IPS DF 4.7 (cell line): Measurements from ENCODE around the gene MYO19.

Source experiments
- DNase-seq: peaks from one replicate; pipeline ENCODE4 v3.0.0-alpha.2; 2013; ENCODE audit warnings: low spot score; ENCODE audit errors: extremely low read depth

Gene MYO19, protein sequence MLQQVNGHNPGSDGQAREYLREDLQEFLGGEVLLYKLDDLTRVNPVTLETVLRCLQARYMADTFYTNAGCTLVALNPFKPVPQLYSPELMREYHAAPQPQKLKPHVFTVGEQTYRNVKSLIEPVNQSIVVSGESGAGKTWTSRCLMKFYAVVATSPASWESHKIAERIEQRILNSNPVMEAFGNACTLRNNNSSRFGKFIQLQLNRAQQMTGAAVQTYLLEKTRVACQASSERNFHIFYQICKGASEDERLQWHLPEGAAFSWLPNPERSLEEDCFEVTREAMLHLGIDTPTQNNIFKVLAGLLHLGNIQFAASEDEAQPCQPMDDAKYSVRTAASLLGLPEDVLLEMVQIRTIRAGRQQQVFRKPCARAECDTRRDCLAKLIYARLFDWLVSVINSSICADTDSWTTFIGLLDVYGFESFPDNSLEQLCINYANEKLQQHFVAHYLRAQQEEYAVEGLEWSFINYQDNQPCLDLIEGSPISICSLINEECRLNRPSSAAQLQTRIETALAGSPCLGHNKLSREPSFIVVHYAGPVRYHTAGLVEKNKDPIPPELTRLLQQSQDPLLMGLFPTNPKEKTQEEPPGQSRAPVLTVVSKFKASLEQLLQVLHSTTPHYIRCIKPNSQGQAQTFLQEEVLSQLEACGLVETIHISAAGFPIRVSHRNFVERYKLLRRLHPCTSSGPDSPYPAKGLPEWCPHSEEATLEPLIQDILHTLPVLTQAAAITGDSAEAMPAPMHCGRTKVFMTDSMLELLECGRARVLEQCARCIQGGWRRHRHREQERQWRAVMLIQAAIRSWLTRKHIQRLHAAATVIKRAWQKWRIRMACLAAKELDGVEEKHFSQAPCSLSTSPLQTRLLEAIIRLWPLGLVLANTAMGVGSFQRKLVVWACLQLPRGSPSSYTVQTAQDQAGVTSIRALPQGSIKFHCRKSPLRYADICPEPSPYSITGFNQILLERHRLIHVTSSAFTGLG

DNA sequence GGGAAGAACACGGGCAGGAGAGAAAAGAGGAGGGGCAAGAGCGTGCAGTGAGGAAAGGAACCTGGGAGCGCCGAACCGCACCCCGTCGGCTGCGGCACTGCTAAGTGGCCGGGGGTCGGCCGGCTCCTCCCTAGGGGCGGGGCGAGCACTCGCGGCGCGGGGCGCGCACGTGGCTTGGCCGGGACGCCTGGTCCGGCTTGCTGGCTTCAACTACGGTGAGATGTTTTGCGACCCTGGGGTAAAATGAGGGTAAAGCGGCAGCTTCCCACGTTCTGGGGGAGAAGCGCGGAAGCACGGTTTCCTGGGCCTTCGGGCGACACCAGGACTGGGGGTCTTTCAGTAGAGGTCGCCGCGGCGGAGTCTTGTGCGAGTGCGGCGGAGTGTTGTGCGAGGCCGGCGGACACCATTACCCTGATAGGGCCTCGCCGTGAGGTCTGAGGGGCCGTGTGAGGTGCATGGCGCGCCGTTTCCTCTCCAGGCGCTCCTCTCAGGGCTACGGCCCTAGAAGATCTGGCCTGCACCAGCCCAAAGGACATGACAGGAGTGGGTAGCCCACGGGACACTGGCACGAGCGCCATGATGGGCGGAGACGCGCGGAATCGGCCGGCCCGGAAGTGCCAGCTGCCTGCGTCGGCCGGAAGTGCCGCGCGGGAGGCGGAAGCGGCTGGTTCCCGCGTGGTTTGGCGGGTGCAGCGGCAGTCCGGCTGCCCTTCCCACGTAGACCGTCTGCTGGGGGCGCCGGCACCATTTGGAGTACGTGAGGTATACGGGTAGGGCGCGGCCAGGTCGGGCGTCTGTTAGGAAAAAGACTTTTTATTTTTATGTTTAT is at the start of gene MYO19, which contains the start of gene PIGW:
MYO19 (minus strand) TSS at position 29 of the 829 bp plus-strand sequence. CDS start 2,330 bp downstream, outside the sequence.
PIGW (plus strand) TSS at position 148 of the 829 bp plus-strand sequence. CDS start 2,115 bp downstream, outside the sequence.
- no peak for DNase-seq

DNA sequence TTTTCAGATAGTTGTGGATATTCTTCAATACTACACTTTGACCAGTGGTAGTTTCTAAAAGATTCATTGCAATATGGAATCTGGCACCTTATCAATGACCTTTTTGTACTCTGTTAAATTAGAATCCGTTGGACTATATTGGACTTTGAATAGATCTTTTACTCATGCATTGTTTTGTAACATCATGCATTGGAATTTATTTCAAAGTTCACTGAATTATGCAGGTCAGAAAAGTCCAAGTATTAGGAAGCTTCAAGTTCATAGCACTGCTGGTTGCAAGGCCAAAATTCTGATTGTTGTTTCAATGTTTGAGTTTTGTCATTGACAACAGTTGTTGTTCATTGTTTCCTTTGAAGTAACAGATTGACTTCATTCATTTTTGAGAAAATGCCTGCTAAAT is 49.1 kb upstream of the MYO19 start:
- DNase-seq = no peak

DNA sequence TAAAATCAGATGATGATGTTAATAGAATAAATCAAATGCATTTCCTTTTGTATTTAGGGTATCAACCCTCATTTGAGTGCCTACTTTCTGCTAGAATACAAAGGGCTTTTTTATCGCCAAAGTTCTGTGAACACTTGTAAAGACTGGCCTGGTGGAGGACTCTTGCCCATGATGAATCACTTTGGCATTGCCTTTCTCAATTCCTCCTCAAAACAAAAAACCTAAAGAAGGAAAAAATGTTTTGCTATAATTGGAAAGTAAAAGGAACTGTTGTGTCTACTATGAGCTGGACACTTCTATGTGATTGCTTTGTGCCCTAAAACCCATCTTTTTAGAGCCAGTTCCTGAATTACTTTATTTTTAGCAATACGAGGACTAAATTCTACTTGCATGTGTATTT is 44.0 kb upstream of the MYO19 start:
- DNase-seq = no peak

DNA sequence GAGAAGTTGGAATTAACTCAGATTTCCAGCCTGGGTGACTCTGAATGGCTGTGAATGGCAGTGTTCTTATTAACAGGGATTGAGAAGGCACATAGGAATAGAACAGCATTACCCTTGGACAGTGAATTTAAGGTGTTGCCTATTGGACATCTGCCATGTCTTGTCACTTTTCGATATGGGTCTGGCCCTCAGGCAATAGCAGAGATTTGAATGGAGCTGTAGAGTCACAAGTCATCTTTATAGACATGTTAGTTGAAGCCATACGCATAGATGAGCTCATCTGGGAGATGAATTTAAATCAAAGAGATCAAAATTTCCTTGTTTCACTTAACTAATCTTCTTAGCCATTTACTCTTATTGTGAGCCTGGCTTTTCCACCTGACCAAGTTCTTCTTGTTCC is 42.1 kb upstream of the MYO19 start:
- no peak for DNase-seq

DNA sequence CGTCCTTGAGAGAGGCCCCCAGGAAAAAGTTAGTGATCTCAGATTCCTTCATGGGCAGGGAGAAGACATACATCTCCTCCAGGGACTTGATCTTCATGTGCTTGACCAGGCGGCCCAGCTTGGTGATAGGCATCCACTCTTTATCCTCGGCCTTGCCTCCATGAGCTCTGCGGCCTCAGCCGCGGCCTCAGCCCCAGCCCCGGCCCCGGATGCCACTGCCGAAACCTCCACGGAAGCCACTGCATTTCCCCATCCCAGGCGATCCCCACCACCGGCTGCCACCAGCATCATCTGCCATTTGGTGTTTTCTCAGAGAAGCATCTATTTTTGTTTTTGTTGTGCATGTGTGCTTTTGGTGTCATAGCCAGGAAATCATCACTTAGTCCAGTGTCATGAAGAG is 40.4 kb upstream of the MYO19 start:
- DNase-seq = no peak

DNA sequence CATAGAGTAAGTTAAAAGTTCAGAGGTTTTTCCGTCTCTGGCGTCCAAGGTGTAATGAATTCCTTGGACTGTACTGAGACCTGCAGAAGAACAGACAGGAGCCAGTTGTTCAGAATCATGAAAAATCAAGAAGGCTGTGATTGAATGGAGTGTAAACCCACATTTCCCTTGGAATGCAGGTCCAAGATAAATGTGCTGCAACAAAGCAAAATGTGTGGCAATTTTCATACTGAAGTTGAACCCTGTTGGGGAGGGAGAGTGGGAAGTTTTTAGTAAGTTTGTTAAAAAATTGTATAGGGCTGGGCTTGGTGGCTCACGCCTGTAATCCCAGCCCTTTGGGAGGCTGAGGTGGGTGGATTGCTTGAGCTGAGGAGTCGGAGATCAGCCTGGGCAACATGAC is 31.4 kb upstream of the MYO19 start:
- no peak for DNase-seq

DNA sequence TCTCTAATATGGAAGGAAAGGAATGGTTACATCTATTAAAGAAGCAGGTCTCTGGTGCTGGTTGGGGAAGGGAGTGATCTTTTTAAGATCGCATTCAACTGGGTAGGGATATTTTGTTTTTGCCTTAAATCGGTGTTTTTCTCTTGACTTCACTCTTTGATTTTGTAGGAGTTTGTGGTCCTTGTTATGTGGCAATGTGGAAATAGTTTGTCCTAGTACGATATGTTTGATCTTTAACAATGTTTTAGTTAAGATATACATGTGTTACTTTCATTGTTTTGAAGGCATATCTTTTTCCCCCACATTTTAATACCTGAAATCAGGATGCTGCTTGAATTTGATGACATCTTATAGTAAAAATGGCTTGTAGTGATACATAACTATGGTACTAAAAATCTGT is 18.8 kb upstream of the MYO19 start:
- DNase-seq = no peak

DNA sequence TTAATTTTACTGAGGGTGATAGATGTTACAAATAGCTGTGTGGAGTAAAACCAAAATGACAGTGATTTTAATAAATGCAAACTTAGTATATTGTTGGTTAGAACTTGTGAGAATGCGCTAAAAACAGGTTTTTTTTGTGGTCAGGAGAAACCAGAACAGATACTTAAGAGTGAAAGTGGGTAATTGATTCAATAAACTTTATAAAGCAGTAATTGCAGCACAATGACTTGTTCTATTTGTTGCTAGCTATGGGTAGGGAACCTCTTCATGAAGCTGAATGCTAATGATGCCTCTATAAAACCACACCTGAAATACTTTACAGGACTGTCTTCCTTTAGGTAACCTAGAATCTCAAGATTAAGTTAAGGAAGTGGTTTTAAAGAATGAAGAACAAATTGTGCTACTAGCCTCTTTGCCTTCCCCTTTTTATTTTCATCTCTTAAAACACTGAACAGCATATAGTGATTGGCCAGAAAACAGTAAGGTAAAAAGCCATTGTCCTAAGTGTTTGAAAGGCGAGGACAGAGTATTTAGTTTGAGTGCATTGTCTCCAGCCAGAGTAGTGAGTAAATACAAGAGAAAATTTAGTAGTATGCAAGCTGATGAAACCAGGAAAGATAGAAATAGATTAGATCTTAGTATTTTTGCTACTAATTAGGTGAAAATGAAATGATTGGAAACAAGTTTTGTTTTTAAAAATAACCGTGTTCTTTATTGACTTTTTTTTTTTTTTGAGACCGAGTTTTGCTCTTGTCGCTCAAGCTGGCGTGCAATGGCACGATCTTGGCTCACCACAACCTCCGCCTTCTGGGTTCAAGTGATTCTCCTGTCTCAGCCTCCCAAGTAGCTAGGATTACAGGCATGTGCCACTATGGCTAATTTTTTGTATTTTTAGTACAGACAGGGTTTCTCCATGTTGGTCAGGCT is 16.1 kb upstream of the MYO19 start:
- DNase-seq = no peak

DNA sequence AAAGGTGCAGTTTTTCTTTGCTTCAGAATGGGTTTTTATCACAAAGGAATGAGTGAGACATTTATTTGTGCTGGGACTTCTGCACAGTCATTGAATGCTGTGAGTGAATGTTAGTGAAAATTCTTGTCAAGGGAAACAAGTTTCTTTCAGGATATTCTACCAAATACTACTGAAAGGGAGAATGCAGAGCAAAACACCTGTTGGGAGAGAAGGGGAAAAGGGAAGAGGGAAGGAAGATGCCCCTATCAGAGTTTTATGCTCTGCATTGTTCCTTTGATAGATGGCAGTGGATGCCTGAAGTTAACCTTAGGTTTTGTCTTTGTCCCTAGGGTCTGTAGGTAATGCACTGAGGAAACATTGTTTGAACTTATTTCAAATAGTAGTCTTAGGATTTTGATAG is 13.1 kb upstream of the MYO19 start:
- DNase-seq = no peak

DNA sequence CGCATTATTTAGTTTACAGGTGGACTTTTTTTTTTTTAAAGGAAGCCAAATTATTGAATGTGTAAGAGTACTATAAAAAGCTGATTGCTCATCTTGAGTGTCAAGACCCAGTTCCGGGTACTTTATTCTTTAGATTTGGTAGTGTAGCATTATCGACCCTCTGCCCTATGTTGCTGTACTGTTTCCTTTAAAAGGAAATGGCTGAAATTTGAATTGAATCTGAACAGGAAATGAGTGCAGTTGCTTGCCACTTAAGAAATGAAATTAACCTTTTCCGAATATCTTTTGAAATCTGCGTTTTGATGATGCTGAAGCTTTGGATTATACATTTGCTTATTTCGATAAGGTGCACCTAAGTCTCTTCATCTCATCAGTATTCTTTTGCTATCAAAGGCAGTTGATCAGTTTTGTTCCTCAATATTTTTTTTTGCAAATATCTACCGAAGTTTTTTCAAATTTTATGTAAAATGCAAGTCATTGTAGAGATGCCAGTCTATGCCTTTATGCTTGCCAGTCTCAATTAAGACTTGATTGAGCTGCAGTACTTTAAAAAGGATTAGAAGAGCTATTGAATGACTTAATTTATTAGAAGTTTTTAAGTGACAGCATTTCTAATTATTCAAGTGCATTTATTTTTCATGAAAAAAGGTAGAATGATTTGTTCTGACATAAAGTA is 11.9 kb upstream of the MYO19 start:
- no peak for DNase-seq

DNA sequence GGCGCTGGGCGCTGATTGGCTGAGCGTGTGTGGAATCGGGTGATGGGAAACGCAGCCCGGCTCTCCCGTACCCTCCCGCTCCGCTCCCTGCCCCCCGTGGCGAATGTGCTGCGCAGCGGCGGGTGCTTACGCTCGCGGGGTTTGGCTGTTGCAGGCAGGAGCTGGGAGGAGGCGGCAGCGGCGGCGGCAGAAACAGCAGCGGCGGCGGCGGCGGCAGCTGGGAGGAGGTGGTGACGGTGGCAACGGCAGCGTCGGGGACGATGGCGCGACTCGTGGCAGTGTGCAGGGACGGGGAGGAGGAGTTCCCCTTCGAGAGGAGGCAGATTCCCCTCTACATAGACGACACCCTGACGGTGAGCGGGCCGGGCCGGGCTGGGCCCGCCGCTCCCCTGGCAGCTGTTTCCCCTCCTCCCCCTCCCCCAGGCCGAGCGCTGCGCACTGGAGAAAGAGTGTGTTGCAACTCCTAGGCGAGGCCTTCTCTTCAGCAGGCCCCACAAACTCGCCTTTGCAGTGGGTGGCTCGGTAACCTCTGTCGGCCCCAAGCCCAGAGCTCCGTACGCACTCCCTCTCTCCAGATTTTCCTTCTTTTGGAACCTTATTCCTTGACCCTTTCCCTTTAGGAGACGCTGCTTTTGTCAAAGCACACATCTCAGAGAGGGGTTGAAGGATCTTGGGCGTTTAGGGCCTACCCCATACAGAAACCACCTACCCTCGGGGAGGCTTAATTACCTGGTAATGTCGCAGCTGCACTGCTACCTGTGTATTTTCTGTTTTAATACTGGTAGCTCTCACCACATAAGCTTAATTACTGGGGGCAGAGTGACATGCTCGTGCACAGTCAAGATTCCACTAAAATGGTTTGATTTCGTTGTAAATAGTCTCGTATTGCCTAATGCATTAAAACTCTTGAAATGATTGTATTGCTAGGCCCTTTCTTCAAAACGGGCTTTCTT is 11.1 kb upstream of the MYO19 start:
- no peak for DNase-seq

DNA sequence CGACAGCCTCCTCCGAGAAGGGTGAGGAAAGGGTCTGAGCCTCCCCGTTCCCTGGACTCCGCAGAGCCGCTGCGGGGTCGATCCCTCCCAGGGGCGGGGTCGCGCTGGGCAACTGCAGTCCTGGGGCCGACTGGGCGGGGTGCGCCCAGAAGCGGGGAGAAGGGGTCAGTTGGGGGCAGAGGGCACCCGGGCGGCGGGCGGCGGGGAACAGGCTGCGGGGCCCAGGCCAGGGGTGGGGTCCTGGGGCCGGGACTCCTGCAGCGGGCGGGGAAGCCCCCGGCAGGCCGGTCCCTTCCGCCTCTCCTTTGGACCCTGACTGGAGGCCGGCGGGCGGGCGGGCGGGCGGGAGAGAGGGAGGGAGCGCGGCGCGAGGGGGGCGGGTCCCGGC is 10.4 kb upstream of the MYO19 start:
- DNase-seq = no peak

DNA sequence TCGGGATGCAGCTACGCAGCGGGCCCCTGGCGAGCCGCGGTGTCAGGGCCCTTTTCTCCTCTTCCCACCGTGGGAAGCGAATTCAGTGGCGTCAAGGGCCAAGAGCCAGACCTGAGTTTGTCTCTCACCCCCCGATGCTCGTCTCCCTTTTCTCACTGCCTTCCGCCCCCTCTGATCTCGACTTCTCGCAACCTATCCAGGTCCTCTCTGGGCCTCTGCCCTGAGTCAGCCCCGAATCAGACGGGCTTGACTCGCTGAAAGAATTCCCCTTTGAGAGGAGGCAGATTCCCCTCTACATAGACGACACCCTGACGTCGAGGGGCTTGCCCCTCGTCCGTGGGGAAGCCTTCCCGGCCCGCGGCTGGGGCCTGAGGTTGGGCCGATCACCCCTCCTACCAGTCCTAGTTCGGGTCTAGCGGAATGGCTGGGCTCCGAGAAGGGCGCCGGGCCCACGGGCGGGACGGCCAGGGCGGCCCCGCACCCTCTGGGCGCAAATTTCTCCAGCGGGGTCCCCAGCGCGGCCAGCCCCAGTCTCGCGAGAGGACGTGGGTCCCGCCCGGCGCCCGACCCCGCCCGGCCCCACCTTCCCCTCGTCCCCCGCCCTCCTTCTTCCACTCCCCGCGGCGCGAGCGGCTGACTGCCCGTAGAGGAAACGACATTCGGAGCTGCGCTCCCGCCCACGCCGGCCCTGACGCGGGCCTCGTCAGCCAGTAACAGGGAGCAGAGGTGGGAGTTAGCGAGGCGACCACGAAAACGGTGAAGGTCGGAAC is 9.8 kb upstream of the MYO19 start, which contains the start of gene GGNBP2:
GGNBP2 (plus strand) TSS at position 613 of the 770 bp plus-strand sequence. CDS start 806 bp downstream, outside the sequence.
- no peak for DNase-seq

DNA sequence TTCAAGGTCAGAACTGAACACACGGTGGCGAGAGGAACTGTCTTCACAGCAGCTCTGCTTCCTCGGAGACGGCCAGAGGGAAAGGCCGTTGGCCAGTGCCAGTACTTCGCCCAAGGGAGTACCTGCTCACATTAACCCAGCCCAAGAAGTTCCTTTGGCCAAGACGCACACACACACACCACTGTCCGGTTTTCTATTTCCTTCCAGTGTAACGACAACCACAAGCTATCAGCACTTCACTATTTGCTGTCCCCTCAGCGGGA is 9.3 kb upstream of the MYO19 start:
- DNase-seq = no peak

DNA sequence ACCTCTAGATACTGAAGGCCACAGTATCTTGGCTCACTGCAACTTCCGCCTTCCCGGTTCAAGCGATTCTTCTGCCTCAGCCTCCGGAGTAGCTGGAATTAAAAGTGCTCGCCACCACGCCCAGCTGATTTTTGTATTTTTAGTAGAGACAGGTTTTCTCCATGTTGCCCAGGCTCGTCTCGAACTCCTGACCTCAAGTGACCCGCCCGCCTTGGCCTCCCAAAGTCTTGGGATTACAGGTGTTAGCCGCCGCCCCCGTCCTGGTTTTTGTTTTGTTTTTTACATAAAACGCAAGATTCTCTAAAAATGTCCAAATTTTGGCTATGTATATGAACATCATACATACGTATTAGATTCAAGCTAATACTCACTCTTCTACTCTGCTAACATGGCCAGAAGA is 8.1 kb upstream of the MYO19 start:
- no peak for DNase-seq

DNA sequence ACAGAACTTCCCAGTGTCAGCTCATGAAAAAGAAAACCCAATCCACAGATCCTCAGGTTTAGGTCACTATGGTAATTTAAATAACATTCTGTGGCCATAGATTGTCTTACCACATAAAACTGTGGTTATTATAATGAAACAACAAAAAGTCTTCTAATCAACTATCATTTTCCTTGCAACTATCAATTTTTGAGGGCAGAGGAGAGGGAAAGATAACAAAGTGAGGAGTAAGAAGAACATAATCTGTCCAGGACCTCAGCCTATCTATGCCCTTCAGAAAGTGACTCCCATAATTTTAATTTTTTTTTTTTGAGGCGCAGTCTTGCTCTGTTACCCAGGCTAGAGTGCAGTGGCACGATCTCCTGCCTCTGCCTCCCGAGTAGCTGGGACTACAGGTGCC is 6.0 kb upstream of the MYO19 start:
- no peak for DNase-seq

DNA sequence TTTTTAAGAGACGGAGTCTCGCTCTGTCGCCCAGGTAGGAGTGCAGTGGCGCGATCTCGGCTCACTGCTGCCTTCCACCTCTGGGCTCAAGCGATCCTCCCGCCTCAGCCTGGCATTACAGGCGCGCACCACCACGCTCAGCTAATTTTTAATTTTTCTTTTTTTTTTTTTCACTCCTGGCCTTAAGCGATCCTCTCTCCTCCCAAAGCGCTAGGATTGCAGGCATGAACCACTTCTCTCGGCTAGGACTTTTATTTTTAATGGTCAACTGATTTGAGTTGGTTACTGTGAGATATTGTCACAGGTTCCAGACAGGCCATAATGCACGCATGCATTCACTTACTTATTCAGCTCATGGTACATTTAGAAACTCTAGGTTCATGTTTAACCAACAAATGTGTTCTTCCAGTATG is 1.0 kb upstream of the MYO19 start:
- no peak for DNase-seq
